SJSA1 (cell line): ENCODE measurements around the gene KLHDC3. TPM values are rescaled to one million over a fixed set of nuclear protein-coding genes. Genes with fewer than 3 reads are reported as not detected.
A peak's percentile ranks its signal among the peaks of the same experiment; 100 is the strongest.

ENCODE experiments used
- DNase-seq, 2 experiments: peaks; one replicate each; pipeline ENCODE4 v3.0.0-alpha.2; 2015 to 2020; ENCODE audit warnings: low spot score in 2 of 2, low read depth in 1 of 2
- H3K27ac ChIP-seq: fragments of 250-450 bp; sonication (Bioruptor Pico); 2 replicates; pipeline ENCODE4 v1.5.1; 2020; ENCODE audit warnings: mild to moderate bottlenecking, moderate library complexity
- H3K27me3 ChIP-seq: fragments of 250-450 bp; sonication (Bioruptor Pico); replicated peaks from 2 replicates; pipeline ENCODE4 v1.5.1; 2020; ENCODE audit warnings: mild to moderate bottlenecking, moderate library complexity
- H3K36me3 ChIP-seq: fragments of 250-450 bp; sonication (Bioruptor Pico); 2 replicates; pipeline ENCODE4 v1.5.1; 2020; ENCODE audit warnings: mild to moderate bottlenecking
- H3K4me1 ChIP-seq: fragments of 250-450 bp; sonication (Bioruptor Pico); replicated peaks from 2 replicates; pipeline ENCODE4 v1.6.1; 2021; ENCODE audit warnings: mild to moderate bottlenecking
- H3K4me3 ChIP-seq: fragments of 250-450 bp; sonication (Bioruptor Pico); 2 replicates; pipeline ENCODE4 v1.5.1; 2020; ENCODE audit warnings: mild to moderate bottlenecking
- H3K9me3 ChIP-seq: fragments of 250-450 bp; sonication (Bioruptor Pico); replicated peaks from 2 replicates; pipeline ENCODE4 v1.5.1; 2020; ENCODE audit warnings: mild to moderate bottlenecking
- total RNA-seq: library from RNA; depleted of rRNA; stranded (reverse); fragments of >200 nt; shearing (Covaris generic); gene quantifications from 2 replicates; pipeline ENCODE4 v1.2.3, GENCODE V29; 2014; rRNA removed

The KLHDC3 gene
- total RNA-seq, 1 experiment from 2014 or later = 118 TPM

GRCh38 chr6:43060034-43060754 is 46.1 kb downstream of the KLHDC3 start:
- H3K4me1 ChIP-seq = peaks cover 14% of the 10 kb centered on the region
- H3K36me3 ChIP-seq = peaks cover 29% of the 10 kb centered on the region
- DNase-seq = no peak

GRCh38 chr6:43060755-43061633 is 46.9 kb downstream of the KLHDC3 start:
- H3K36me3 ChIP-seq = peaks cover 23% of the 10 kb centered on the region
- H3K4me3 ChIP-seq = no peak overlapping the region

More at GRCh38 chr6:43060034-43060754, 46.1 kb downstream of the KLHDC3 start:
- Histone ChIP-seq H3K27me3 (no peaks in the 10 kb centered on the region), H3K27ac (peak overlapping the region; percentile 67), H3K4me3 (peak overlapping the region; percentile 63), H3K9me3 (no peaks in the 10 kb centered on the region)

GRCh38 chr6:43061861-43062260 is 47.8 kb downstream of the KLHDC3 start:
- Histone ChIP-seq H3K27ac (no peak overlapping the region), H3K36me3 (peaks cover 20% of the 10 kb centered on the region), H3K4me3 (no peak overlapping the region), H3K4me1 (peaks cover 14% of the 10 kb centered on the region), H3K9me3 (no peaks in the 10 kb centered on the region), H3K27me3 (no peaks in the 10 kb centered on the region)
- no peak for DNase-seq

More at GRCh38 chr6:43060755-43061633, 46.9 kb downstream of the KLHDC3 start:
- no peaks in the 10 kb centered on the region for H3K27me3 ChIP-seq
- peaks cover 14% of the 10 kb centered on the region for H3K4me1 ChIP-seq
- no peak for DNase-seq
- H3K27ac ChIP-seq = no peak overlapping the region
- no peaks in the 10 kb centered on the region for H3K9me3 ChIP-seq

GRCh38 chr6:43062818-43063217 is 48.8 kb downstream of the KLHDC3 start:
- H3K27me3 ChIP-seq = no peaks in the 10 kb centered on the region
- peaks cover 14% of the 10 kb centered on the region for H3K4me1 ChIP-seq
- no peak for DNase-seq
- H3K27ac ChIP-seq = no peak overlapping the region
- H3K36me3 ChIP-seq = peaks cover 13% of the 10 kb centered on the region
- H3K4me3 ChIP-seq = no peak overlapping the region
- no peaks in the 10 kb centered on the region for H3K9me3 ChIP-seq

GRCh38 chr6:43070028-43070632 is 56.1 kb downstream of the KLHDC3 start:
- Histone ChIP-seq H3K4me3 (no peak overlapping the region), H3K9me3 (no peaks in the 10 kb centered on the region), H3K27me3 (no peaks in the 10 kb centered on the region), H3K4me1 (no peaks in the 10 kb centered on the region; the same call in 1 of the 2 replicates), H3K27ac (no peak overlapping the region), H3K36me3 (0 out of 2 replicates have a peak, but pooled peaks cover 2% of the 10 kb centered on the region)
- peak in 1 of 2 experiments; percentile 51 for DNase-seq

Other genes starting within 250 kb of the KLHDC3 start
- gene BICRAL, start 232.2 kb upstream of the KLHDC3 start, total RNA-seq = 2.2 and 4.0 TPM in 2 replicates
- 90.0 and 114 TPM in 2 replicates for gene RPL7L1, start 134.6 kb upstream of the KLHDC3 start, total RNA-seq
- not detected in 2 replicates for gene PTCRA, start 98.2 kb upstream of the KLHDC3 start, total RNA-seq
- 34.3 and 55.2 TPM in 2 replicates for gene CNPY3, start 84.8 kb upstream of the KLHDC3 start, total RNA-seq
- 0.58 TPM in 1 of 2 replicates, not detected in the other for gene GNMT, start 53.5 kb upstream of the KLHDC3 start, total RNA-seq
- 25.1 and 30.0 TPM in 2 replicates for gene PEX6, start 35.1 kb upstream of the KLHDC3 start, total RNA-seq
- gene PPP2R5D, start 29.7 kb upstream of the KLHDC3 start, total RNA-seq = 63.4 and 78.4 TPM in 2 replicates
- gene MEA1, start 303 bp upstream of the KLHDC3 start, total RNA-seq = 118 and 134 TPM in 2 replicates
- gene RRP36, start 7.4 kb downstream of the KLHDC3 start, total RNA-seq = 143 and 184 TPM in 2 replicates
- gene CUL7, start 39.6 kb downstream of the KLHDC3 start, total RNA-seq = 13.7 and 18.8 TPM in 2 replicates
- gene MRPL2, start 45.2 kb downstream of the KLHDC3 start, total RNA-seq = 24.6 and 34.3 TPM in 2 replicates
- gene KLC4, start 45.4 kb downstream of the KLHDC3 start, total RNA-seq = 9.7 and 10.5 TPM in 2 replicates
- gene PTK7, start 62.1 kb downstream of the KLHDC3 start, total RNA-seq = 60.6 and 87.0 TPM in 2 replicates
- 37.8 and 47.8 TPM in 2 replicates for gene SRF, start 157.0 kb downstream of the KLHDC3 start, total RNA-seq
- 8.3 and 15.7 TPM in 2 replicates for gene CUL9, start 167.9 kb downstream of the KLHDC3 start, total RNA-seq
- 35.7 and 71.5 TPM in 2 replicates for gene DNPH1, start 215.2 kb downstream of the KLHDC3 start, total RNA-seq
- not detected in 2 replicates for gene TTBK1, start 229.2 kb downstream of the KLHDC3 start, total RNA-seq